ENCODE measurements around the gene ADAP1. TPM values are rescaled to one million over a fixed set of nuclear protein-coding genes. Genes with fewer than 3 reads are reported as not detected.
A peak's percentile ranks its signal among the peaks of the same experiment; 100 is the strongest.

The ADAP1 gene
- total and polyA plus RNA-seq, 2 of the 8 experiments (the other 6 are each of a cell fraction or from before 2014, with no cell fraction given), result 5.8 to 6.1 TPM

DNA sequence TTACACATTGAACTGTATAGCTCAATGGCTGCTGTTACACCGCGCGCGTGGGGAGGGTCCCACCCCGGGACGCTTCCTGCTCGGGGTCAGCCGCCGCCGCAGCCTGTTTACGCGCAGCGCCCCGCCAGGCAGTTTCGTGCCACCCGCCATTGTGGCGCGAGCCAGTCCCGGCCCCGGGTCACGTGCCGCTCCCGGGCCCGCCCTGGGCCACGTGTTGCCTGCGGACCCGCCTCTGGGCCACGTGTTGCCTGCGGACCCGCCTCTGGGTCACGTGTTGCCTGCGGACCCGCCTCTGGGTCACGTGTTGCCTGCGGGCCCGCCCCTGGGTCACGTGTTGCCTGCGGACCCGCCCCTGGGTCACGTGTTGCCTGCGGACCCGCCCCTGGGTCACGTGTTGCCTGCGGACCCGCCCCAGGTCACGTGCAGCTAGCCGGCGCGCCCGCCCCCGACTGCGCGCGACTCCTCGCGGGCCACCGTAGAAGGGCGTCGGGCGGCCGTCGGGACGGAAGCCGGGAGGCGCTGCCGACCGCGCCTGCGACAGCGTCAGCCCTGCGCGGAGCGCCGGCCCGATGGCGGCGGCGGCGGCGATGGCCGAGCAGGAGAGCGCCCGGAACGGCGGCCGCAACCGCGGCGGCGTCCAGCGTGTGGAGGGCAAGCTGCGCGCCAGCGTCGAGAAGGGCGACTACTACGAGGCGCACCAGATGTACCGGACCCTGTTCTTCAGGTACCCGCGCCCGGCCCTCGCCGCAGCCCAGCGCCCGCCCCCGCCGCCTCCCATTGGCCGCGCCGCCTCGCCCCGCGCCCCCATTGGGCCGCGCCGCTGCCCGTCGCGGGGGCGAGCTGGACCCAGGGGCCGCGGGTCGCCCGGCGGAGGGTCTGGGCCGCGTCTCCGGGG lies 78.2 kb downstream of the ADAP1 start, which contains the start of gene GET4:
GET4 (plus strand) TSS at position 478 of the 895 bp plus-strand sequence; CDS start at position 570, 92 bp downstream.
- H2BK20ac ChIP-seq (ENCODE audit: low read length), result no peak within 1 kb of the TSS
- peak within 1 kb of the TSS; percentile 94 for H4K8ac ChIP-seq (ENCODE audit: extremely low read depth, insufficient read depth, low read length)
- H2AK5ac ChIP-seq (ENCODE audit: low read depth, low read length), result 0 out of 2 replicates have a peak within 1 kb of the TSS, but pooled peaks have one; percentile 48
- H3K23me2 ChIP-seq (ENCODE audit: low read depth, low read length), result peaks cover 5% of the 10 kb centered on the region; the same call in 1 of the 2 replicates
- DNase-seq (ENCODE audit: low read depth in 1 of 2, low spot score in 2 of 2) (peak; percentile 88 to 98), FAIRE-seq (no peak)
- H3K9ac ChIP-seq (replicated peaks in 1 of 4; ENCODE audit: extremely low read depth in 1 of 4, low read depth in 3 of 4, low read length in 3 of 4), result peak within 1 kb of the TSS; percentile 82 to 95 (median 88)
- H2BK15ac ChIP-seq (ENCODE audit: low read length), result no peak within 1 kb of the TSS
- CTCF ChIA-PET (ENCODE audit: partially characterized antibody), result interaction anchor here (1.0 to 1.2 kb wide), 2 partner anchors 35 to 54 kb away, joined by 3 to 4 read pairs; no protein-coding TSS in a partner anchor
- H3K23ac ChIP-seq (ENCODE audit: insufficient read length), result no peak within 1 kb of the TSS
- no peaks in the 10 kb centered on the region; a peak in 1 of 4 replicates for H3K9me3 ChIP-seq (ENCODE audit: insufficient read depth in 2 of 2, low read depth in 1 of 2, low read length in 1 of 2)
- peak within 1 kb of the TSS; percentile 83 for H3K18ac ChIP-seq (ENCODE audit: extremely low read depth, low read length)
- no peak within 1 kb of the TSS for H3K56ac ChIP-seq (replicated peaks; ENCODE audit: insufficient read length, low read depth, low read length)
- no peaks in the 10 kb centered on the region; the same call in 1 of the 2 replicates for H3K79me1 ChIP-seq (ENCODE audit: low read depth, low read length)
- H3K4me2 ChIP-seq (ENCODE audit: insufficient read depth in 1 of 2, low read depth in 2 of 2, low read length in 2 of 2), result peak within 1 kb of the TSS; percentile 70 to 71
- POLR2A ChIA-PET (ENCODE audit: partially characterized antibody), result interaction anchor here (0.6 to 2.0 kb wide), 8 partner anchors 9 to 103 kb away, joined by 3 to 9 read pairs (median 4); no protein-coding TSS in a partner anchor
- peak within 1 kb of the TSS; percentile 72 to 99 (median 84) for H3K4me3 ChIP-seq (ENCODE audit: extremely low read depth in 1 of 4, insufficient read depth in 2 of 4, low read depth in 3 of 4, low read length in 4 of 4)
- peak within 1 kb of the TSS; percentile 96 for H2BK12ac ChIP-seq (ENCODE audit: low read depth, low read length)
- H3K4me1 ChIP-seq (replicated peaks in 1 of 4; ENCODE audit: control insufficient read depth in 3 of 4, insufficient read depth in 4 of 4, low read length in 3 of 4), result peaks cover 0 to 5% (median 0%) of the 10 kb centered on the region in 4 experiments; a peak in 5 of 7 replicates
- no peak within 1 kb of the TSS for H3K4ac ChIP-seq (replicated peaks; ENCODE audit: insufficient read length, low read depth, low read length)
- peak within 1 kb of the TSS; percentile 34 for H4K91ac ChIP-seq (replicated peaks; ENCODE audit: insufficient read length, low read length)
- H3K14ac ChIP-seq (ENCODE audit: insufficient read length), result no peak within 1 kb of the TSS
- no peaks in the 10 kb centered on the region for H3K27me3 ChIP-seq (replicated peaks in 1 of 4; ENCODE audit: control insufficient read depth in 3 of 4, extremely low read depth in 1 of 4, insufficient read depth in 3 of 4, low read length in 3 of 4)
- H4K5ac ChIP-seq (ENCODE audit: insufficient read length, low read depth, low read length), result peak within 1 kb of the TSS; percentile 34
- H2BK120ac ChIP-seq (replicated peaks; ENCODE audit: low read depth, low read length), result no peak within 1 kb of the TSS
- peaks cover 15 to 17% of the 10 kb centered on the region in 2 experiments for H4K20me1 ChIP-seq (replicated peaks in 1 of 2; ENCODE audit: control insufficient read depth in 1 of 2, insufficient read depth in 2 of 2, low read length in 2 of 2)
- H2AFZ ChIP-seq (ENCODE audit: low read length), result no peak within 1 kb of the TSS
- peak within 1 kb of the TSS; percentile 82 for H3K27ac ChIP-seq (ENCODE audit: low read depth, low read length)
- 5% methylated on average over 62 of the region's 129 CpGs; no CpG with 5 or more reads in 1 of the 2 experiments for WGBS, 2 experiments (ENCODE audit: extremely low coverage in 1 of 2, insufficient coverage in 1 of 2, insufficient read length in 1 of 2, insufficient replicate concordance in 2 of 2, low coverage in 1 of 2, low lambda C conversion rate in 2 of 2, missing lambda C conversion rate in 1 of 2)
- H3K36me3 ChIP-seq (ENCODE audit: control insufficient read depth in 2 of 4, insufficient read depth in 4 of 4, low read length in 3 of 4), result peaks cover 0 to 25% (median 14%) of the 10 kb centered on the region in 4 experiments; a peak in 5 of 8 replicates
- peaks cover 28 to 42% of the 10 kb centered on the region in 2 experiments for H3K79me2 ChIP-seq (ENCODE audit: control insufficient read depth in 1 of 2, insufficient read depth in 2 of 2, low read length in 2 of 2)
- no peak within 1 kb of the TSS for H2BK5ac ChIP-seq (ENCODE audit: low read depth, low read length)
- TF ChIP-seq PHF8 (conservative IDR thresholded peaks at IDR 0.05; ENCODE audit: low read depth, low read length) (peak; percentile 80), RBBP5 (IDR thresholded peaks at IDR 0.05; ENCODE audit: borderline replicate concordance, low read depth, low read length) (peak; percentile 70; the same call in 1 of the 2 replicates), TAF7 (optimal IDR thresholded peaks at IDR 0.05; ENCODE audit: borderline replicate concordance, low read depth, low read length) (peak; percentile 69), GTF2F1 (IDR thresholded peaks at IDR 0.05; ENCODE audit: borderline replicate concordance, low read depth, low read length) (peak; percentile 73; the same call in 1 of the 2 replicates), KDM4A (IDR thresholded peaks at IDR 0.05; ENCODE audit: low read depth, low read length, severe bottlenecking) (peak; percentile 37), SP4 (IDR thresholded peaks at IDR 0.05; ENCODE audit: low read length) (peak; percentile 99), SIX5 (IDR thresholded peaks at IDR 0.05; ENCODE audit: low read depth, low read length) (no peak), CREB1 (IDR thresholded peaks at IDR 0.05) (peak; percentile 69), EP300 (IDR thresholded peaks at IDR 0.05; ENCODE audit: borderline replicate concordance in 1 of 2, low read depth in 2 of 2, low read length in 2 of 2) (peak in 1 of 2 experiments; percentile 7; a peak in 1 of 3 replicates)
